GM12878 (cell line): Measurements from ENCODE around the gene ZCCHC13. TPM values are rescaled to one million over a fixed set of nuclear protein-coding genes. Genes with fewer than 3 reads are reported as not detected.

Experiments used
- BCLAF1 ChIP-seq: fragments of 450-650 bp; IDR thresholded peaks from 2 replicates; pipeline ENCODE4 v1.6.1; 2017; ENCODE audit warnings: antibody characterized with exemption, mild to moderate bottlenecking, moderate library complexity
- BMI1 ChIP-seq: fragments of 450-650 bp; IDR thresholded peaks from 2 replicates; pipeline ENCODE4 v1.6.1; 2016; ENCODE audit warnings: mild to moderate bottlenecking, moderate library complexity, borderline replicate concordance
- CBFB ChIP-seq: IDR thresholded peaks from 2 replicates; pipeline ENCODE4 v1.6.1; 2016; ENCODE audit warnings: antibody characterized with exemption, low read depth
- CTCF ChIP-seq, 3 experiments: IDR thresholded peaks in 2 of 3; conservative IDR thresholded peaks in 1 of 3; 2 replicates each; pipeline ENCODE4 v1.5.1; 2011; ENCODE audit warnings: low read depth in 3 of 3, low read length in 3 of 3, mild to moderate bottlenecking in 3 of 3, control low read depth in 2 of 3, moderate library complexity in 2 of 3, inconsistent platforms in 1 of 3, mixed read lengths in 1 of 3; ENCODE audit not compliant: control insufficient read depth in 2 of 3, insufficient read depth in 1 of 3; ENCODE audit errors: extremely low read depth in 1 of 3
- EED ChIP-seq: sonication (generic); IDR thresholded peaks from 2 replicates; pipeline ENCODE4 v1.6.1; 2016; ENCODE audit warnings: antibody characterized with exemption, low read depth
- KDM1A ChIP-seq: fragments of 200-600 bp; sonication (generic); IDR thresholded peaks from 2 replicates; pipeline ENCODE4 v1.6.1; 2016; ENCODE audit warnings: borderline replicate concordance
- MEF2B ChIP-seq: fragments of 450-650 bp; IDR thresholded peaks from 2 replicates; pipeline ENCODE4 v1.6.1; 2018; ENCODE audit warnings: mild to moderate bottlenecking, moderate library complexity; ENCODE audit not compliant: partially characterized antibody, poor library complexity, severe bottlenecking
- MYB ChIP-seq: fragments of 150-350 bp; IDR thresholded peaks from 2 replicates; pipeline ENCODE4 v1.6.1; 2014; ENCODE audit warnings: mild to moderate bottlenecking, low read depth, low read length, borderline replicate concordance
- POU2F2 ChIP-seq: IDR thresholded peaks from 3 replicates; pipeline ENCODE4 v1.6.1; 2011; ENCODE audit warnings: low read depth, mild to moderate bottlenecking, low read length, borderline replicate concordance
- RAD21 ChIP-seq: IDR thresholded peaks from 2 replicates; pipeline ENCODE4 v1.6.1; 2011; ENCODE audit warnings: mild to moderate bottlenecking, low read depth, low read length, moderate library complexity; ENCODE audit not compliant: insufficient read depth
- RCOR1 ChIP-seq: conservative IDR thresholded peaks from 2 replicates; pipeline ENCODE4 v1.6.1; 2012; ENCODE audit warnings: low read depth, low read length, improper control_type of control experiment
- RELA ChIP-seq: fragments of 450-650 bp; IDR thresholded peaks from 2 replicates; pipeline ENCODE4 v1.8.0; 2014; ENCODE audit warnings: borderline replicate concordance; ENCODE audit not compliant: partially characterized antibody
- RUNX3 ChIP-seq: IDR thresholded peaks from 2 replicates; pipeline ENCODE4 v1.6.1; 2012; ENCODE audit warnings: low read length, inconsistent platforms
- SREBF2 ChIP-seq: IDR thresholded peaks from 2 replicates; pipeline ENCODE4 v1.6.1; 2012; ENCODE audit warnings: mild to moderate bottlenecking, low read length
- TCF12 ChIP-seq: IDR thresholded peaks from 2 replicates; pipeline ENCODE4 v1.6.1; 2011; ENCODE audit warnings: low read depth, mild to moderate bottlenecking, low read length
- TCF7 ChIP-seq: IDR thresholded peaks from 2 replicates; pipeline ENCODE4 v1.6.1; 2014; ENCODE audit warnings: antibody characterized with exemption, borderline replicate concordance
- WRNIP1 ChIP-seq: IDR thresholded peaks from 2 replicates; pipeline ENCODE4 v1.6.1; 2011; ENCODE audit warnings: low read depth, low read length, improper control_type of control experiment, borderline replicate concordance
- ZBED1 ChIP-seq: IDR thresholded peaks from 2 replicates; pipeline ENCODE4 v1.6.1; 2016; ENCODE audit warnings: borderline replicate concordance
- ZBTB33 ChIP-seq: fragments of 450-650 bp; IDR thresholded peaks from 2 replicates; pipeline ENCODE4 v1.6.1; 2017; ENCODE audit warnings: mild to moderate bottlenecking
- ZNF217 ChIP-seq: fragments of 450-650 bp; IDR thresholded peaks from 2 replicates; pipeline ENCODE4 v1.6.1; 2017; ENCODE audit warnings: antibody characterized with exemption, mild to moderate bottlenecking
- ZNF24 ChIP-seq: fragments of 450-650 bp; IDR thresholded peaks from 2 replicates; pipeline ENCODE4 v1.6.1; 2017; ENCODE audit warnings: antibody characterized with exemption, mild to moderate bottlenecking
- polyA plus RNA-seq, 11 experiments: library from polyadenylated mRNA; depleted of rRNA in 4 of 11; unstranded in 6 of 11; stranded (reverse) in 5 of 11; fragments of >200 nt; fragmentation: Nextera tagmentation in 4 of 11; fragmentation: Illumina TruSeq in 1 of 11; extraction: Ambion mirVana in 4 of 11; extraction: Trizol in 1 of 11; gene quantifications; 1 replicate in 1 of 11; 2 replicates in 10 of 11; pipeline versions ENCODE4 v1.2.1 to v1.2.3, GENCODE V29; 2011 to 2016; ENCODE audit warnings: inconsistent platforms in 2 of 11, missing spikeins in 2 of 11, low read depth in 1 of 11
- total RNA-seq, 4 experiments: library from RNA; depleted of rRNA in 3 of 4; stranded (reverse); fragments of >200 nt in 3 of 4; fragmentation: Illumina TruSeq in 1 of 4; extraction: Trizol in 1 of 4; gene quantifications; 2 replicates each; pipeline versions ENCODE4 v1.2.1 to v1.2.3, GENCODE V29; 2013 to 2021
- TF ChIP-seq, protein P1 (sequence below): IDR thresholded peaks from 2 replicates; pipeline ENCODE4 v1.6.1; 2012; ENCODE audit warnings: low read depth, low read length, improper control_type of control experiment

The ZCCHC13 gene
- total and polyA plus RNA-seq, 10 of the 15 experiments (the other 5 are each of a cell fraction or from before 2014, with no cell fraction given): not detected

GRCh38 chrX:74280759-74281158 lies 23.2 kb upstream of the ZCCHC13 start (continued):
- TF ChIP-seq BCLAF1: no peak
- TF ChIP-seq, protein P1, sequence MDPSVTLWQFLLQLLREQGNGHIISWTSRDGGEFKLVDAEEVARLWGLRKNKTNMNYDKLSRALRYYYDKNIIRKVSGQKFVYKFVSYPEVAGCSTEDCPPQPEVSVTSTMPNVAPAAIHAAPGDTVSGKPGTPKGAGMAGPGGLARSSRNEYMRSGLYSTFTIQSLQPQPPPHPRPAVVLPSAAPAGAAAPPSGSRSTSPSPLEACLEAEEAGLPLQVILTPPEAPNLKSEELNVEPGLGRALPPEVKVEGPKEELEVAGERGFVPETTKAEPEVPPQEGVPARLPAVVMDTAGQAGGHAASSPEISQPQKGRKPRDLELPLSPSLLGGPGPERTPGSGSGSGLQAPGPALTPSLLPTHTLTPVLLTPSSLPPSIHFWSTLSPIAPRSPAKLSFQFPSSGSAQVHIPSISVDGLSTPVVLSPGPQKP: no peak
- no peak for TF ChIP-seq RELA
- no peak for TF ChIP-seq CTCF (IDR thresholded peaks at IDR 0.05 in 2 of 3, conservative IDR thresholded peaks at IDR 0.05 in 1 of 3; ENCODE audit: control insufficient read depth in 2 of 3, extremely low read depth in 1 of 3, insufficient read depth in 1 of 3, low read depth in 3 of 3, low read length in 3 of 3)
- no peak for TF ChIP-seq TCF12
- TF ChIP-seq RUNX3: peak; percentile 58
- TF ChIP-seq MYB: no peak
- TF ChIP-seq SREBF2: no peak
- TF ChIP-seq ZNF217: no peak
- no peak for TF ChIP-seq RAD21
- TF ChIP-seq BMI1: no peak
- no peak for TF ChIP-seq TCF7
- TF ChIP-seq ZBED1: no peak
- TF ChIP-seq CBFB: no peak
- TF ChIP-seq MEF2B: no peak
- TF ChIP-seq WRNIP1: no peak
- TF ChIP-seq ZBTB33: no peak
- 0 out of 3 replicates have a peak, but pooled peaks have one; percentile 29 for TF ChIP-seq POU2F2
- no peak for TF ChIP-seq ZNF24
- peak; percentile 50; the same call in 1 of the 2 replicates for TF ChIP-seq EED
- TF ChIP-seq KDM1A: no peak
- TF ChIP-seq RCOR1: no peak
